Retinal pigment epithelial cell (primary cell): Measurements from ENCODE around the gene BANF1.

Experiments used
- DNase-seq: peaks from one replicate; pipeline ENCODE4 v3.0.0-alpha.2; 2010; ENCODE audit warnings: low read depth
- H3K4me3 ChIP-seq: 2 replicates; pipeline ENCODE4 v1.5.1; 2011; ENCODE audit warnings: mild to moderate bottlenecking, low read length, control low read depth, moderate library complexity
- TF ChIP-seq, protein P1 (sequence below): conservative IDR thresholded peaks from 2 replicates; pipeline ENCODE4 v1.5.1; 2011; ENCODE audit warnings: low read depth, low read length, control low read depth, inconsistent platforms

Gene BANF1

DNA sequence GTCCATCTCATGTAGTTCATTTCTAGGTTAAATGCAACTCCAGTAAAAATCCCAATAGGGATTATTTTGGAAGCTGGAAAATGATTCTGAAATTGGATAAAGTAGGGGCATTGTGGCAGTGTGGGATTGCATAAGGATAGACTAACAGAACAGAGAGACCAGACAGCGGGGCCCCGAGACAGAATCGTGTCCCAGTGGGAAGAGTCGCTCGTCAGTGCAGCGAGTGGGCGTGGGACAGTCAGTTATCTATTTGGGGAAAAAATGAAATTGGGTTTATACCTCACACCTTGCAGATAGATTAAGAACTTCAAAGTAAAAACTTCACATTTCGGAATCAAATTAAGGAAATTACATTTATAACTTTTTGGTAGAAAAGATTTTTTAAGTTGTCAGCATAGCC lies 30.2 kb upstream of the BANF1 start:
- no peak overlapping the region for H3K4me3 ChIP-seq
- TF ChIP-seq, protein P1, sequence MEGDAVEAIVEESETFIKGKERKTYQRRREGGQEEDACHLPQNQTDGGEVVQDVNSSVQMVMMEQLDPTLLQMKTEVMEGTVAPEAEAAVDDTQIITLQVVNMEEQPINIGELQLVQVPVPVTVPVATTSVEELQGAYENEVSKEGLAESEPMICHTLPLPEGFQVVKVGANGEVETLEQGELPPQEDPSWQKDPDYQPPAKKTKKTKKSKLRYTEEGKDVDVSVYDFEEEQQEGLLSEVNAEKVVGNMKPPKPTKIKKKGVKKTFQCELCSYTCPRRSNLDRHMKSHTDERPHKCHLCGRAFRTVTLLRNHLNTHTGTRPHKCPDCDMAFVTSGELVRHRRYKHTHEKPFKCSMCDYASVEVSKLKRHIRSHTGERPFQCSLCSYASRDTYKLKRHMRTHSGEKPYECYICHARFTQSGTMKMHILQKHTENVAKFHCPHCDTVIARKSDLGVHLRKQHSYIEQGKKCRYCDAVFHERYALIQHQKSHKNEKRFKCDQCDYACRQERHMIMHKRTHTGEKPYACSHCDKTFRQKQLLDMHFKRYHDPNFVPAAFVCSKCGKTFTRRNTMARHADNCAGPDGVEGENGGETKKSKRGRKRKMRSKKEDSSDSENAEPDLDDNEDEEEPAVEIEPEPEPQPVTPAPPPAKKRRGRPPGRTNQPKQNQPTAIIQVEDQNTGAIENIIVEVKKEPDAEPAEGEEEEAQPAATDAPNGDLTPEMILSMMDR: no peak
- no peak for DNase-seq

GRCh38 chr11:65973439-65974110 lies 28.7 kb upstream of the BANF1 start:
- H3K4me3 ChIP-seq: no peak overlapping the region
- TF ChIP-seq, protein P1: no peak
- DNase-seq: no peak

DNA sequence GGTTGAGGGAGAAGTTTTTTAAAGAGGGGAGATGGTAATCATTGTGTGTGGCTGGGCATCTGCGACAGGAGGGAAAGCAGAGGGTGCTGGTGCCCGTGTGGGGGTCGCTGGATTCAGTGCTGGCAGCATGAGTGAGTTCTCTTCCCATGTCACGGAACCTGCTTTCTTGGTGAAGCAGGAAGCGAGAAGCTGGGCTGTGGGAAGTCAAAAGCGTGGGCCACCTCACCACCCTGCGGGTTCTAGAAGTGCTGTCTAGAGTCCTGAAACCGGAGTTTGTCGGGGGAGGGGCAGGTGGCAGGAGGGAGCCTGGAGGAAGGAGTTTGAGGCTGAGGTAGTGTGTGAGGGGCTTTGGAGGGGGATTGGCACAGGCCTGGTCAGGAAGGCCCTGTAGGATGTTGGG lies 26.5 kb upstream of the BANF1 start:
- TF ChIP-seq, protein P1: no peak
- no peak overlapping the region for H3K4me3 ChIP-seq
- DNase-seq: no peak

GRCh38 chr11:65976216-65977176 lies 25.8 kb upstream of the BANF1 start:
- no peak overlapping the region for H3K4me3 ChIP-seq
- no peak for DNase-seq
- TF ChIP-seq, protein P1: no peak

GRCh38 chr11:65977621-65978390 lies 24.5 kb upstream of the BANF1 start:
- no peak overlapping the region for H3K4me3 ChIP-seq
- TF ChIP-seq, protein P1: no peak
- DNase-seq: no peak

DNA sequence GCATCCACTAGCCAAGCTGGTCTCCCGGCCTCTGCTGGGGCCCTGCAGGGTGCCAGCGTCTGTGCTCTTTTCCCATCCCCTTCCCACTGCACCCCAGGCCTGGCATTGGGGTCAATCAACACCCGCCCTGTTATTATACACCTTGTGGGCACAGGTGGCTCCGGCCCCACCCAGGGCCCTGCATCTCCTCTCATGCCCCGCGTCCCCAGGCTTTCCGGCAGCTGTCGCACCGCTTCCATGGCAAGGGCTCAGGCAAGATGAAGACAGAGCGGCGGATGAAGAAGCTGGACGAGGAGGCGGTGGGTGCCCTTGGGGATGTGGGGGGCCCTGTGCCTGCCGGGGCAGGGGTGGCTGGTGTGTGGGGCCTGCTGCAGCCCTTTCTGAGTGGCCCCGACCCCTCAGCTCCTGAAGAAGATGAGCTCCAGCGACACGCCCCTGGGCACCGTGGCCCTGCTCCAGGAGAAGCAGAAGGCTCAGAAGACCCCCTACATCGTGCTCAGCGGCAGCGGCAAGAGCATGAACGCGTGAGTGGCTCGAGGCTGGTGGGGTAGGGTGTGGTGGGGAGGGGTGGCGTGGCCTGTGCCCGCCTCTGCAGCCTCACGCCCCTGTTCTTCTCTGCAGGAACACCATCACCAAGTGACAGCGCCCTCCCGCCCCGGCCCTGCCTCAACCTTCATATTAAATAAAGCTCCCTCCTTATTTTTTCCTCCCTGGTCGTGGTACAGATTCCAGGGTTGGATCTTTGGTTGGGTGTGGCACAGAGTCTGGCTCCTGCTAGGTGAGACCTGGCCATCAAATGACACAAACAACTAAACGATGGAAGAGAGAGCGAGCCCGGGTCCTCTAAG lies 23.7 kb upstream of the BANF1 start:
- H3K4me3 ChIP-seq: no peak overlapping the region
- TF ChIP-seq, protein P1: no peak
- no peak for DNase-seq
